PC-9 (cell line): ENCODE data around the gene TMEM235. TPM values are rescaled to one million over a fixed set of nuclear protein-coding genes. Genes with fewer than 3 reads are reported as not detected.

Experiments used
- BruUV-seq: library from RNA; stranded (reverse); fragments of 400-500 nt; replicated peaks from 2 replicates; lab custom pipeline; 2021; lab: Mats Ljungman, UMichigan
- CTCF ChIA-PET: fragments of 300-600 bp; sonication (Branson Sonifier 250); formaldehyde crosslinking; loops from one replicate; lab custom pipeline; 2022; ENCODE audit warnings: antibody characterized with exemption; lab: Charles Lee
- POLR2A ChIA-PET: fragments of 300-600 bp; sonication (Branson Sonifier 250); formaldehyde crosslinking; loops from one replicate; lab custom pipeline; 2022; ENCODE audit warnings: antibody characterized with exemption; ENCODE audit not compliant: unreplicated experiment; lab: Charles Lee
- DNase-seq, 2 experiments: peaks; one replicate each; pipeline versions ENCODE4 v3.0.0 to v3.0.0-alpha.2; 2015 to 2022; ENCODE audit warnings: mixed read lengths in 1 of 2
- H2AFZ ChIP-seq: fragments of 200-600 bp; sonication (generic); 2 replicates; pipeline ENCODE4 v1.8.1; 2017; ENCODE audit warnings: antibody characterized with exemption
- H3F3A ChIP-seq: fragments of 200-600 bp; sonication (generic); 2 replicates; pipeline ENCODE4 v1.8.1; 2017; ENCODE audit warnings: antibody characterized with exemption, mild to moderate bottlenecking, low read depth; ENCODE audit not compliant: insufficient read depth
- H3K27ac ChIP-seq: fragments of 200-600 bp; sonication (generic); 2 replicates; pipeline ENCODE4 v1.6.1; 2016; ENCODE audit warnings: mixed run types
- H3K27me3 ChIP-seq: fragments of 200-600 bp; sonication (generic); 2 replicates; pipeline ENCODE4 v1.6.1; 2016; ENCODE audit warnings: low read depth, mixed run types; ENCODE audit not compliant: insufficient read depth
- H3K36me3 ChIP-seq: fragments of 200-600 bp; sonication (generic); 2 replicates; pipeline ENCODE4 v1.6.1; 2016; ENCODE audit warnings: low read depth, mixed run types
- H3K4me1 ChIP-seq: fragments of 200-600 bp; sonication (generic); replicated peaks from 2 replicates; pipeline ENCODE4 v1.6.1; 2016; ENCODE audit warnings: mixed run types; ENCODE audit not compliant: insufficient read depth
- H3K4me2 ChIP-seq: fragments of 200-600 bp; sonication (generic); 2 replicates; pipeline ENCODE4 v1.6.1; 2017; ENCODE audit warnings: mixed run types
- H3K4me3 ChIP-seq: fragments of 200-600 bp; sonication (generic); 2 replicates; pipeline ENCODE4 v1.6.1; 2016; ENCODE audit warnings: mixed run types
- H3K79me2 ChIP-seq: fragments of 200-600 bp; sonication (generic); 2 replicates; pipeline ENCODE4 v1.6.1; 2017; ENCODE audit warnings: low read depth, mixed run types
- H3K9me2 ChIP-seq: fragments of 200-600 bp; sonication (generic); 2 replicates; pipeline ENCODE4 v1.8.1; 2017; ENCODE audit warnings: mild to moderate bottlenecking; ENCODE audit not compliant: insufficient read depth
- H3K9me3 ChIP-seq: fragments of 200-600 bp; sonication (generic); 2 replicates; pipeline ENCODE4 v1.8.1; 2016; ENCODE audit warnings: low read depth; ENCODE audit not compliant: insufficient read depth
- H4K20me1 ChIP-seq: fragments of 200-600 bp; sonication (generic); 2 replicates; pipeline ENCODE4 v1.8.1; 2017; ENCODE audit not compliant: insufficient read depth
- CTCF ChIP-seq: fragments of 200-600 bp; sonication (generic); conservative IDR thresholded peaks from 2 replicates; pipeline ENCODE4 v1.6.1; 2017; ENCODE audit warnings: mixed run types, antibody characterized with exemption, mild to moderate bottlenecking, moderate library complexity
- EZH2 ChIP-seq: fragments of 200-600 bp; sonication (generic); IDR thresholded peaks from 2 replicates; pipeline ENCODE4 v1.8.0; 2017; ENCODE audit warnings: antibody characterized with exemption, low read depth
- intact Hi-C: fragments of 100-400 bp; cut with micrococcal nuclease; formaldehyde crosslinking; loops from one replicate; pipeline ENCODE4 v1.10.0; 2022; ENCODE audit not compliant: unreplicated experiment
- total RNA-seq: library from RNA; stranded (reverse); gene quantifications from 2 replicates; pipeline ENCODE4 v1.2.3, GENCODE V29; 2021

Gene TMEM235
- total RNA-seq, 1 experiment from 2014 or later: not detected

- intact Hi-C loops: no loop called here
- POLR2A ChIA-PET: no interaction called here
Observed at GRCh38 chr17:78238823-78239488, 7.5 kb downstream of the TMEM235 start.

GRCh38 chr17:78239489-78239931 is 8.1 kb downstream of the TMEM235 start:
- Histone ChIP-seq H3K4me2 (no peak overlapping the region), H3K4me3 (no peak overlapping the region), H3F3A (no peaks in the 10 kb centered on the region), H3K27ac (no peak overlapping the region), H3K9me2 (no peaks in the 10 kb centered on the region), H4K20me1 (no peaks in the 10 kb centered on the region), H3K27me3 (no peaks in the 10 kb centered on the region), H3K79me2 (no peaks in the 10 kb centered on the region), H3K9me3 (no peaks in the 10 kb centered on the region), H3K4me1 (no peaks in the 10 kb centered on the region), H2AFZ (no peak overlapping the region), H3K36me3 (no peaks in the 10 kb centered on the region)
- ChIA-PET POLR2A (no interaction called here), CTCF (no interaction called here)
- intact Hi-C loops: no loop called here
- TF ChIP-seq CTCF: no peak
- TF ChIP-seq EZH2: no peak
- no TSS peak for BruUV-seq
- DNase-seq: no peak

More at GRCh38 chr17:78238823-78239488, 7.5 kb downstream of the TMEM235 start:
- H3K36me3 ChIP-seq: no peaks in the 10 kb centered on the region
- CTCF ChIA-PET: no interaction called here
- no peak overlapping the region for H3K27ac ChIP-seq
- H4K20me1 ChIP-seq: no peaks in the 10 kb centered on the region
- no peaks in the 10 kb centered on the region for H3K9me2 ChIP-seq
- DNase-seq: no peak
- no peaks in the 10 kb centered on the region for H3K79me2 ChIP-seq
- TF ChIP-seq EZH2 (no peak), CTCF (no peak)
- H2AFZ ChIP-seq: no peak overlapping the region
- no peak overlapping the region for H3K4me2 ChIP-seq
- H3K27me3 ChIP-seq: no peaks in the 10 kb centered on the region
- BruUV-seq: no TSS peak
- H3K4me3 ChIP-seq: no peak overlapping the region
- H3K4me1 ChIP-seq: no peaks in the 10 kb centered on the region
- no peaks in the 10 kb centered on the region for H3F3A ChIP-seq
- H3K9me3 ChIP-seq: no peaks in the 10 kb centered on the region

GRCh38 chr17:78240012-78240655 is 8.7 kb downstream of the TMEM235 start:
- Histone ChIP-seq H3K27ac (no peak overlapping the region), H4K20me1 (no peaks in the 10 kb centered on the region), H3K9me3 (no peaks in the 10 kb centered on the region), H3K4me3 (no peak overlapping the region), H3K36me3 (no peaks in the 10 kb centered on the region), H3K9me2 (no peaks in the 10 kb centered on the region), H3K4me1 (no peaks in the 10 kb centered on the region), H2AFZ (no peak overlapping the region), H3K79me2 (no peaks in the 10 kb centered on the region), H3K27me3 (no peaks in the 10 kb centered on the region), H3F3A (no peaks in the 10 kb centered on the region), H3K4me2 (no peak overlapping the region)
- POLR2A ChIA-PET: no interaction called here
- intact Hi-C loops: no loop called here
- CTCF ChIA-PET: no interaction called here
- no peak for DNase-seq
- no TSS peak for BruUV-seq
- TF ChIP-seq EZH2 (no peak), CTCF (no peak)
